AG09309 (cell line): ENCODE results near the gene CGB3.
"Not testable (repeated sequence)": the region's sequence is repeated elsewhere in the genome, so short reads cannot be mapped to it uniquely, and the experiment has no call there.

Source experiments
- DNase-seq: peaks from one replicate; pipeline ENCODE4 v3.0.0-alpha.2; 2010; ENCODE audit warnings: low read depth
- H3K4me3 ChIP-seq: 2 replicates; pipeline ENCODE4 v1.5.1; 2011; ENCODE audit warnings: mild to moderate bottlenecking, low read depth, low read length, moderate library complexity; ENCODE audit not compliant: control insufficient read depth
- TF ChIP-seq, protein P1 (sequence below): IDR thresholded peaks from 2 replicates; pipeline ENCODE4 v1.5.1; 2011; ENCODE audit warnings: mild to moderate bottlenecking, low read depth, low read length, inconsistent platforms; ENCODE audit not compliant: insufficient read depth, control insufficient read depth; ENCODE audit errors: missing control alignments

The CGB3 gene

GRCh38 chr19:49024233-49024632 is at the start of gene CGB3:
Gene CGB3 (minus strand): TSS chr19:49024333. CDS start chr19:49023971, 362 bp downstream.
- DNase-seq, H3K4me3 ChIP-seq: not testable (repeated sequence)

DNA sequence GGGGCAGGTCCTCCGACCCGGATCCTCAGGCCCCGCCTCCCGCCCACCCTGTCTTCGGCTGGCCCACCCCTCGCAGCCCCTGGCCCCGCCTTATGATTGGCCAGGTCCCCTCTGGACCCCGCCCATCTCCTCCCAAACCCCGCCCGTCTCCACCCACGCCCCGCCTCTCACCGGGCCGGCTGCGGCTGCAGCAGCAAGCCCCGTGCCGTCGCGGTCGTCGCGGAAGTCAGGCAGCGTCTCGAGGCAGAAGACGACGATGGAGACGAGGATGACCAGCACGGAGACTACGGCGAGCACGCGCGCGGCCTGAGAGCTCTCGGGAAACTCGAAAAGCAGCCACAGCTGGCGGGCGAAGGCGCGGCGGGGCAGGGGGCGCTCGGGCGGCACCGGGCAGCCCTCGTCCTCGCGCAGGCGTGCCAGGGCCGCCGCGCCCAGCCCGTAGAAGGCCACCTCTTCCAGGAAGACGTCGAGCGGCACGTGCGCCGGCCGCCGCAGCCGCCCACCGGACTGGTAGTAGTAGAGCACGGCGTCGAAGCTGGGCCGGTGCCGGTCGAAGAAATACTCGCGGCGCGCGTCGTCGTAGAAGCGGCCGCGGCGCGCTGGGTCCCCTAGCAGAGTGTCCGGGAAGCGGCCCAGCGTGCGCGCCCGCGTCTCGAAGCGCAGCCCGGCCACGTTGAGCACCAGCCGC is 47.9 kb upstream of the CGB3 start:
- DNase-seq, result no peak
- no peak overlapping the region for H3K4me3 ChIP-seq
- TF ChIP-seq, protein P1, sequence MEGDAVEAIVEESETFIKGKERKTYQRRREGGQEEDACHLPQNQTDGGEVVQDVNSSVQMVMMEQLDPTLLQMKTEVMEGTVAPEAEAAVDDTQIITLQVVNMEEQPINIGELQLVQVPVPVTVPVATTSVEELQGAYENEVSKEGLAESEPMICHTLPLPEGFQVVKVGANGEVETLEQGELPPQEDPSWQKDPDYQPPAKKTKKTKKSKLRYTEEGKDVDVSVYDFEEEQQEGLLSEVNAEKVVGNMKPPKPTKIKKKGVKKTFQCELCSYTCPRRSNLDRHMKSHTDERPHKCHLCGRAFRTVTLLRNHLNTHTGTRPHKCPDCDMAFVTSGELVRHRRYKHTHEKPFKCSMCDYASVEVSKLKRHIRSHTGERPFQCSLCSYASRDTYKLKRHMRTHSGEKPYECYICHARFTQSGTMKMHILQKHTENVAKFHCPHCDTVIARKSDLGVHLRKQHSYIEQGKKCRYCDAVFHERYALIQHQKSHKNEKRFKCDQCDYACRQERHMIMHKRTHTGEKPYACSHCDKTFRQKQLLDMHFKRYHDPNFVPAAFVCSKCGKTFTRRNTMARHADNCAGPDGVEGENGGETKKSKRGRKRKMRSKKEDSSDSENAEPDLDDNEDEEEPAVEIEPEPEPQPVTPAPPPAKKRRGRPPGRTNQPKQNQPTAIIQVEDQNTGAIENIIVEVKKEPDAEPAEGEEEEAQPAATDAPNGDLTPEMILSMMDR, result no peak

DNA sequence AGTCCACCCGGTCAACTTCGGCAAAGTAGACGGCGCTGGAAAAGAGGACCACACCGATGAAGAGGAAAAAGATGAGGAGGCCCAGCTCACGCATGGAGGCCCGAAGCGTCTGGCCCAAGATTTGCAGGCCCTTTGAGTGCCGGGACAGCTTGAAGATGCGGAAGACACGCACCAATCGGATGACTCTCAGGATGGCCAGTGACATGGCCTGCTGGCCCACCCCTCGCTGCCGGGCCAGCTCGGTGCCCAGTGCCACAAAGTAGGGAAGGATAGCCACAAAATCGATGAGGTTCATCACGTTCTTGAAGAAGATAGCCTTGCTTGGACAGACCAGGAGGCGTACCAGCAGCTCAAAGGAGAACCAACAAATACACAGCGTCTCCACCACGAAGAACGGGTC is 46.3 kb upstream of the CGB3 start:
- TF ChIP-seq, protein P1, result no peak
- DNase-seq, result no peak
- no peak overlapping the region for H3K4me3 ChIP-seq

- DNase-seq, result no peak
- TF ChIP-seq, protein P1, result no peak
- no peak overlapping the region for H3K4me3 ChIP-seq
Measured at GRCh38 chr19:49069026-49069425, 44.9 kb upstream of the CGB3 start.

DNA sequence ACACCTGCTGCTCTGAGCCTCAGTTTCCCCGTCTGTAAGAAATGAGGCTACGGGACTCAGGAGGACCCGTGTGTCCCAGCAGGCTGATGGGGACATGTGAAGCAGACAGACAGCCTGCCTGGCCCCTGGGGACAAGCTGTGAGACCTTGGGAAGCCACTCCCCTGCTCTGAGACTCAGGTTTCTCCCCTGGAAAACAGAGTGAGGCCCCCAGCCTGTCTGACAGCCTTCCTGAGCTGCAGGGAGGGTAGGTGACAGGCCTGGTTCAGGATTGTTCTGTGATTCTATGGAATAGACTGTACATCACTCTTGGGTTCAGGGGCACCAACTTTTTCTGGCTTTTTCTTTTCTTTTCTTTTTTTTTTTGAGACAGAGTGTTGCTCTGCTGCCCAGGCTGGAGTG is 43.4 kb upstream of the CGB3 start:
- no peak for DNase-seq
- no peak overlapping the region for H3K4me3 ChIP-seq
- TF ChIP-seq, protein P1, result no peak

DNA sequence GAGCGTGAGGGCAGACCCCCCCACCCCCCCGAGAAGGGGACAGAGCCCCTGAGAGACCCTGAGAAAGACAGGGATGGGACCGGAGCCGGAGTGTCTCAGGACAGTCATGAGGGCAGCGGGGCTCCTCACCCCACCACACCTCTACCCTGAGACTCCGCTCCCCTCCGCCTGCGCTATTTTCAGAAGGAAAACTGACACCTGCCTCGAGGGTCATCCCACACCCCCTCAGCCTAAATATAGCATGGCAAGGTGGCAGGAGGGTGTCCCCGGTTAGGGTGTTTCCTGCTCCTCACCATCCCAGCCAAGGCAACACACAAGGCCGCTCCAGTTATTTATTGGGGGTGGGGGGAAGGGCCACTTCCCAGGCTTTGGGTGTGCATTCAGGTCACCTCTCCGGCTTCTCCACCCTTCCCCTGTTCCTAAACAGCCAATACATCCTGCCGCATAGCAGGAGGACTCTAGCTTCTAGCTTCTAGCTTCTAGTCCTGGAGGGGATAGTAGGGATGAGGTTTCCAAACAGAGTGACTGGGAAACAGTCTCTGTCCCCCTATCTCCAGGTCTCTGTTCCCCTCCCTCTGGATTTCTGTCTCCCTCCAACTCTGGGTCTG is 41.9 kb upstream of the CGB3 start:
- DNase-seq, result no peak
- TF ChIP-seq, protein P1, result no peak
- H3K4me3 ChIP-seq, result no peak overlapping the region

GRCh38 chr19:49064768-49065611 is 40.9 kb upstream of the CGB3 start, which contains the start of gene NTF4:
Gene NTF4 (minus strand): TSS chr19:49064818. CDS start chr19:49061997, 2,821 bp downstream.
- DNase-seq, result no peak
- TF ChIP-seq, protein P1, result no peak
- 0 out of 2 replicates have a peak within 1 kb of the TSS, but pooled peaks have one; percentile 1 for H3K4me3 ChIP-seq
